ENCODE results near the gene FOXE3.

FOXE3 gene

DNA sequence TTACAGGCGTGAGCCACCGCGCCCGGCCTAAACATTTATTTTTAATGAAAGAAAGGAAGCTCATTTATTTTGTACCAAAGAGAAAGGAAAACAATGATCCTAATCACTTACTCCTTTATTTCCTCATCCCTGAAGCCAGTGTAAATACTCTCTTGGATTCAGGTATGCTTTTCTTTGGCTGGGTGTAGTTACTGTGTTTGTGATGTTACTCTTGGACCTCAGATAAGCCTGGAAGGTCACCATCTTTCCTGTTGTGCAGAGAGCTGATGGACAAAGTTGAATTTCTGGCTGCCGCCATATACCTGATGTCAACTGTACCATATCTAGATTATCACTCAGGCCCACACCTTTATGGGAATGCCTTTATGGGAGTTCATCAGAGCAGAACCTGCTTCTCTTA is 35.4 kb upstream of the FOXE3 start:
- Histone ChIP-seq H3K27me3 (no peaks in the 10 kb centered on the region), H3K4me3 (ENCODE audit: low read depth in 1 of 2, low read length in 1 of 2) (no peak overlapping the region), H3K9me3 (no peaks in the 10 kb centered on the region), H3K27ac (no peak overlapping the region), H3K4me1 (ENCODE audit: control insufficient read depth in 1 of 2, insufficient read depth in 1 of 2, low read depth in 1 of 2, low read length in 1 of 2) (no peaks in the 10 kb centered on the region), H3K36me3 (peaks cover 6% of the 10 kb centered on the region)
- no peak for TF ChIP-seq CTCF (IDR thresholded peaks at IDR 0.05)

GRCh38 chr1:47382399-47382983 is 33.6 kb upstream of the FOXE3 start:
- no peak for TF ChIP-seq CTCF (IDR thresholded peaks at IDR 0.05)
- Histone ChIP-seq H3K27ac (no peak overlapping the region), H3K9me3 (no peaks in the 10 kb centered on the region), H3K4me1 (ENCODE audit: control insufficient read depth in 1 of 2, insufficient read depth in 1 of 2, low read depth in 1 of 2, low read length in 1 of 2) (no peaks in the 10 kb centered on the region), H3K36me3 (peaks cover 3% of the 10 kb centered on the region), H3K27me3 (peaks cover 9% of the 10 kb centered on the region), H3K4me3 (ENCODE audit: low read depth in 1 of 2, low read length in 1 of 2) (no peak overlapping the region)

DNA sequence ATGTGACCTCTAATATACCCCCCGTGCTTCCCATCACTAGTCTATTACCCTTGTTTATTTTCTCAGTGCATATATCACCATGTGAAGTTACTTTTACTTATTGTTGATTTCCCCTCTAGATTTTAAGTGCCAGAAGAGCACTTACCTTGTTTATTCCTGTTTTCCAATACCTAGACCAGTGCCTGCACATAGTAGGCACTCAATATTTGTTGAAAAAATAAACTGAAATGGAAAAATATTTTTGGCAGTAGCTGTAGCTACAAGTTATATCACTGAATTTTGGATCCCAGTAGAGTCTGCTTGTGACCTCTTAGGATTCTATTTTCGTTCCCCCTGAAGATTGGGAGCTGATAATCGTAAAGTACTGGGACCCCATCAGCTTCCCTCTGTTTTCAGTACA is 32.0 kb upstream of the FOXE3 start:
- TF ChIP-seq CTCF (IDR thresholded peaks at IDR 0.05): no peak
- Histone ChIP-seq H3K36me3 (peaks cover 3% of the 10 kb centered on the region), H3K4me1 (ENCODE audit: control insufficient read depth in 1 of 2, insufficient read depth in 1 of 2, low read depth in 1 of 2, low read length in 1 of 2) (no peaks in the 10 kb centered on the region), H3K27me3 (peaks cover 24% of the 10 kb centered on the region), H3K27ac (no peak overlapping the region), H3K4me3 (ENCODE audit: low read depth in 1 of 2, low read length in 1 of 2) (no peak overlapping the region), H3K9me3 (no peaks in the 10 kb centered on the region)

DNA sequence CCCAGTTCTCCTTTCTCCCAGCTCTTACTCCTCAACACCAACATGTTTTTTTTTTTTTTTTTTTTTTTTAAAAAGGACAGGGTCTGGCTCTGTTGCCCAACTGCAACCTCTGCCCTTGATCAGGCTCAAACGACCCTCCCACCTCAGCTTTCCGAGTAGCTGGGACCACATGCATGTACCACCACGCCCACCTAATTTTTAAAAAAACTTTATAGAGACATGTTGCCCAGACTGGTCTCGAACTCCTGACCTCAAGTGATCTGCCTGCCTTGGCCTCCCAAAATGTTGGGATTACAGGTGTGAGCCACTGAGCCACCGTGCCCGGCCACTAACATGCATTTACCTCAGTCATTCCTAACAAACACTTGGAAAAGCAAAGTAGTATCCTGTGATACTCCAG is 31.1 kb upstream of the FOXE3 start:
- H3K4me1 ChIP-seq (ENCODE audit: control insufficient read depth in 1 of 2, insufficient read depth in 1 of 2, low read depth in 1 of 2, low read length in 1 of 2): no peaks in the 10 kb centered on the region

DNA sequence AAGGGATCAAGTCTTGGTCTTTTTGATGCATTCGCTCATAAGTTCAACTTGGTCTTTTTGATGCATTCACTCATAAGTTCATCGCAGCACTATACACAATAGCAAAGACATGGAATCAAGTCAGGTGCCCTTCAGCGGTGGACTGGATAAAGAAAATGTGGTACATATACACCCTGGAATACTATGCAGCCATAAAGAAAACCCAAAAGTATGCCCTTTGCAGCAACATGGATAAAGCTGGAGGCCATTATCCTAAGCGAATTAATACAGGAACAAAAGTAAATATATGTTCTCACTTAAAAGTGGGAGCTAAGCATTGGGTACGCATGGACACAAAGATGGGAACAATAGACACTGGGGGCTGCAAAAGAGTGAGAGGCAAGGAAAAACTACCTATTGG is 29.8 kb upstream of the FOXE3 start:
- Histone ChIP-seq H3K27ac (no peak overlapping the region), H3K4me3 (ENCODE audit: low read depth in 1 of 2, low read length in 1 of 2) (no peak overlapping the region), H3K27me3 (peaks cover 37% of the 10 kb centered on the region), H3K9me3 (no peaks in the 10 kb centered on the region), H3K36me3 (no peaks in the 10 kb centered on the region), H3K4me1 (ENCODE audit: control insufficient read depth in 1 of 2, insufficient read depth in 1 of 2, low read depth in 1 of 2, low read length in 1 of 2) (no peaks in the 10 kb centered on the region)
- no peak for TF ChIP-seq CTCF (IDR thresholded peaks at IDR 0.05)

More for the DNA sequence above, 31.1 kb upstream of the FOXE3 start:
- no peaks in the 10 kb centered on the region for H3K9me3 ChIP-seq
- no peak for TF ChIP-seq CTCF (IDR thresholded peaks at IDR 0.05)
- no peak overlapping the region for H3K4me3 ChIP-seq (ENCODE audit: low read depth in 1 of 2, low read length in 1 of 2)
- peaks cover 31% of the 10 kb centered on the region for H3K27me3 ChIP-seq
- no peaks in the 10 kb centered on the region for H3K36me3 ChIP-seq
- no peak overlapping the region for H3K27ac ChIP-seq
